IMR-90 (cell line): ENCODE data around the gene PDE6B.

Experiments used
- BHLHE40 ChIP-seq: fragments of 150-350 bp; IDR thresholded peaks from 2 replicates; pipeline ENCODE4 v1.6.1; 2016; ENCODE audit warnings: mild to moderate bottlenecking, low read depth, low read length
- FOS ChIP-seq: fragments of 150-350 bp; IDR thresholded peaks from 2 replicates; pipeline ENCODE4 v1.6.1; 2016; ENCODE audit warnings: low read depth, low read length
- POLR2A ChIP-seq: IDR thresholded peaks from 2 replicates; pipeline ENCODE4 v1.6.1; 2012; ENCODE audit warnings: mild to moderate bottlenecking, low read depth, low read length
- RFX5 ChIP-seq: IDR thresholded peaks from 2 replicates; pipeline ENCODE4 v1.8.0; 2012; ENCODE audit warnings: low read depth, mild to moderate bottlenecking, low read length, moderate library complexity
- TF ChIP-seq, protein P1 (sequence below): conservative IDR thresholded peaks from 2 replicates; pipeline ENCODE4 v1.5.1; 2012; ENCODE audit warnings: mild to moderate bottlenecking, low read depth, low read length, improper control_type of control experiment

DNA sequence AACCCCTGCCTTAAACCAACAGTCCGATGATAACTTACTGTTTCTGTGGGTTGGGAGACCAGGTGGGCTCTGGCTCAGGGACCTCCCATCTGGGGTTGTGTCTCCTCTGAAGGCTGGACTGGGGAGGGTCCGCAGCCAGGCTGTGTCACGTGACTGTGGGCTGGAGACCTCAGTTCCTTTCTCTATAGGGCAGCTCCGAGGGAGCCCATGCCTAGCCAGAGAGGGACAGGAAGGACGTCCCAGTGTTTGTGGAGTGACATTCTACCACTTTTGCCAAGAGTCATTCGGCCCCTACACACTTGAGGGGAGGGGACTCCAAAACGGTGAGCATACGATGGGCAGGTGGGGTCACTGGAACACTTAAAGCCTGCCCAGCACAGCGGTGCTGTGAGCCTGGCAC, 84.7 kb downstream of the PDE6B start:
- TF ChIP-seq, protein P1, sequence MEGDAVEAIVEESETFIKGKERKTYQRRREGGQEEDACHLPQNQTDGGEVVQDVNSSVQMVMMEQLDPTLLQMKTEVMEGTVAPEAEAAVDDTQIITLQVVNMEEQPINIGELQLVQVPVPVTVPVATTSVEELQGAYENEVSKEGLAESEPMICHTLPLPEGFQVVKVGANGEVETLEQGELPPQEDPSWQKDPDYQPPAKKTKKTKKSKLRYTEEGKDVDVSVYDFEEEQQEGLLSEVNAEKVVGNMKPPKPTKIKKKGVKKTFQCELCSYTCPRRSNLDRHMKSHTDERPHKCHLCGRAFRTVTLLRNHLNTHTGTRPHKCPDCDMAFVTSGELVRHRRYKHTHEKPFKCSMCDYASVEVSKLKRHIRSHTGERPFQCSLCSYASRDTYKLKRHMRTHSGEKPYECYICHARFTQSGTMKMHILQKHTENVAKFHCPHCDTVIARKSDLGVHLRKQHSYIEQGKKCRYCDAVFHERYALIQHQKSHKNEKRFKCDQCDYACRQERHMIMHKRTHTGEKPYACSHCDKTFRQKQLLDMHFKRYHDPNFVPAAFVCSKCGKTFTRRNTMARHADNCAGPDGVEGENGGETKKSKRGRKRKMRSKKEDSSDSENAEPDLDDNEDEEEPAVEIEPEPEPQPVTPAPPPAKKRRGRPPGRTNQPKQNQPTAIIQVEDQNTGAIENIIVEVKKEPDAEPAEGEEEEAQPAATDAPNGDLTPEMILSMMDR: no peak
- TF ChIP-seq RFX5: no peak
- no peak for TF ChIP-seq BHLHE40
- TF ChIP-seq POLR2A: no peak
- no peak for TF ChIP-seq FOS
